B cell (primary cell): ENCODE results near the gene SESN3. TPM values are rescaled to one million over a fixed set of nuclear protein-coding genes. Genes with fewer than 3 reads are reported as not detected.

ENCODE experiments used
- ATAC-seq: fragments of 200-7000 bp; cut with Tn5 transposase; one replicate; pipeline ENCODE4 v1.10.0; 2021; ENCODE audit warnings: low read depth, mild to moderate bottlenecking, moderate number of reproducible peaks, moderate library complexity
- CTCF ChIA-PET: fragments of 350-600 bp; sonication (Branson Sonifier 250); formaldehyde crosslinking; loops from one replicate; lab custom pipeline; 2021; ENCODE audit warnings: antibody characterized with exemption, inconsistent platforms; lab: Charles Lee
- POLR2A ChIA-PET: fragments of 350-600 bp; sonication (Branson Sonifier 250); formaldehyde crosslinking; loops from one replicate; lab custom pipeline; 2021; ENCODE audit warnings: antibody characterized with exemption; lab: Charles Lee
- DNase-seq: peaks from one replicate; pipeline ENCODE4 v3.0.0; 2013
- H2AFZ ChIP-seq: 2 replicates; pipeline ENCODE4 v1.6.1; 2012; ENCODE audit warnings: mild to moderate bottlenecking, low read depth, low read length; ENCODE audit not compliant: insufficient read depth, poor library complexity, severe bottlenecking
- H3K27ac ChIP-seq, 2 donors: 1 replicate in 1 of 2; 2 replicates in 1 of 2; pipeline ENCODE4 v1.5.1; 2012 to 2013; ENCODE audit warnings: low read length in 2 of 2, mild to moderate bottlenecking in 2 of 2, moderate library complexity in 1 of 2
- H3K27me3 ChIP-seq, 4 experiments: fragments of 200-600 bp in 1 of 4; sonication (generic) in 1 of 4; replicated peaks in 1 of 4; 1 replicate in 2 of 4; 2 replicates in 2 of 4; pipeline versions ENCODE4 v1.6.1 to v1.7.0; 2013 to 2016; ENCODE audit warnings: low read length in 3 of 4, mild to moderate bottlenecking in 2 of 4, mixed read lengths in 1 of 4, moderate library complexity in 1 of 4; ENCODE audit not compliant: insufficient read depth in 4 of 4, control insufficient read depth in 3 of 4; ENCODE audit errors: control extremely low read depth in 1 of 4
- H3K36me3 ChIP-seq, 2 experiments: replicated peaks in 1 of 2; 1 replicate in 1 of 2; 2 replicates in 1 of 2; pipeline versions ENCODE4 v1.6.1 to v1.7.1; 2013; ENCODE audit warnings: low read length in 1 of 2; ENCODE audit not compliant: insufficient read depth in 2 of 2, control insufficient read depth in 1 of 2; ENCODE audit errors: control extremely low read depth in 1 of 2, extremely low read depth in 1 of 2
- H3K4me1 ChIP-seq, 2 donors: fragments of 200-600 bp in 1 of 2; sonication (generic) in 1 of 2; 1 replicate in 1 of 2; 2 replicates in 1 of 2; pipeline versions ENCODE4 v1.5.1 to v1.6.1; 2013 to 2017; ENCODE audit warnings: low read length in 2 of 2; ENCODE audit not compliant: control insufficient read depth in 2 of 2, insufficient read depth in 2 of 2
- H3K4me2 ChIP-seq: replicated peaks from 2 replicates; pipeline ENCODE3; 2012; ENCODE audit warnings: mild to moderate bottlenecking, low read depth, low read length; ENCODE audit not compliant: poor library complexity, severe bottlenecking
- H3K4me3 ChIP-seq, 5 experiments: fragments of 200-600 bp in 1 of 5; sonication (generic) in 1 of 5; 1 replicate in 3 of 5; 2 replicates in 2 of 5; pipeline versions ENCODE4 v1.5.1 to v1.7.0; 2011 to 2016; ENCODE audit warnings: low read length in 4 of 5, mild to moderate bottlenecking in 4 of 5, low read depth in 2 of 5, control low read depth in 1 of 5, moderate library complexity in 1 of 5; ENCODE audit not compliant: insufficient read depth in 1 of 5; ENCODE audit errors: control extremely low read depth in 1 of 5, extremely low read depth in 1 of 5
- H3K79me2 ChIP-seq: fragments of 200-600 bp; sonication (generic); one replicate; pipeline ENCODE4 v1.6.0; 2016; ENCODE audit warnings: low read length; ENCODE audit not compliant: control insufficient read depth, insufficient read depth
- H3K9ac ChIP-seq: fragments of 200-600 bp; sonication (generic); 2 replicates; pipeline ENCODE4 v1.6.1; 2017; ENCODE audit warnings: mild to moderate bottlenecking, low read length, moderate library complexity
- H3K9me3 ChIP-seq, 3 donors: one replicate each; pipeline versions ENCODE4 v1.6.1 to v1.7.1; 2013; ENCODE audit warnings: low read length in 2 of 3; ENCODE audit not compliant: control insufficient read depth in 2 of 3, insufficient read depth in 1 of 3; ENCODE audit errors: control extremely low read depth in 1 of 3
- H4K20me1 ChIP-seq: 2 replicates; pipeline ENCODE4 v1.6.0; 2012; ENCODE audit warnings: mild to moderate bottlenecking, low read length; ENCODE audit not compliant: insufficient read depth, control insufficient read depth, poor library complexity, severe bottlenecking
- H3K27ac Mint-ChIP-seq: one replicate; pipeline ENCODE4 v1.8.0; 2021; ENCODE audit warnings: mixed read lengths
- H3K27me3 Mint-ChIP-seq: one replicate; pipeline ENCODE4 v1.8.0; 2021; ENCODE audit warnings: mixed read lengths
- H3K4me1 Mint-ChIP-seq: one replicate; pipeline ENCODE4 v1.8.0; 2021; ENCODE audit warnings: mixed read lengths
- H3K4me3 Mint-ChIP-seq: one replicate; pipeline ENCODE4 v1.8.0; 2021; ENCODE audit warnings: mixed read lengths
- H3K9me3 Mint-ChIP-seq: one replicate; pipeline ENCODE4 v1.8.0; 2022; ENCODE audit warnings: mixed read lengths; ENCODE audit not compliant: insufficient read depth
- EZH2 ChIP-seq: IDR thresholded peaks from 2 replicates; pipeline ENCODE4 v1.6.1; 2012; ENCODE audit warnings: borderline replicate concordance, low read depth, mild to moderate bottlenecking, moderate library complexity, low read length; ENCODE audit not compliant: insufficient read depth, poor library complexity, severe bottlenecking
- WGBS: methylation state at CpG from one replicate; pipeline ENCODE4 v1.1.5; 2013; ENCODE audit warnings: missing lambda C conversion rate; ENCODE audit not compliant: insufficient coverage; 5-methylcytosine and 5-hydroxymethylcytosine counted together
- intact Hi-C: fragments of 100-400 bp; cut with micrococcal nuclease; formaldehyde crosslinking; loops from one replicate; pipeline ENCODE4 v1.10.0; 2022
- polyA plus RNA-seq: library from polyadenylated mRNA; depleted of rRNA; stranded (reverse); fragments of >200 nt; gene quantifications from 2 replicates; pipeline ENCODE4 v1.2.3, GENCODE V29; 2012
- total RNA-seq, 2 donors: library from RNA; stranded (reverse); fragments of 120-200 nt in 1 of 2; gene quantifications; 1 replicate in 1 of 2; 2 replicates in 1 of 2; pipeline versions ENCODE4 v1.2.3 to v1.2.4, GENCODE V29; 2013 to 2022
- TF ChIP-seq, protein P1 (sequence below): fragments of 200-600 bp; IDR thresholded peaks from one replicate; pipeline ENCODE4 v1.8.0; 2022; ENCODE audit warnings: antibody characterized with exemption, mild to moderate bottlenecking

Gene SESN3
- total and polyA plus RNA-seq, 2 donors (not counting 1 experiment from before 2014, with no cell fraction given) = 10.1 to 519 TPM

DNA sequence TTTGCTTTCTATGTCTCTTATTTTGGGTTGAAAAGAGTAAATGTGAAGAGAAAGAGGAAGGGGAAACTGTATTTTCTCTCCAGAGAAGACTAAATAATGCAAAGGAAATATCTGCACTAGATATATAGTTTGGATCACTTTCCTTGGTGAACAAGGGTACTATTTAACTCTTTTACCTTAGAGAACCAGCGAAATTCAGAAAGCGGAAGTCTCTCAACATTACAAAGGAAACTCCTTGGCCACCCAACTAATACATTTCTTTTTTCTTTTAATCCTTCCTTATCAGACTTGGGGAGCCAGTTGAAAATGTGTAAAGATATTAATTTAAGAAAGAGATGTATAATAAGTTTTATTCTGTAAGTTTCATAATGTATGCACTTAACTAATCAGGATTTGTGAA lies 64.2 kb downstream of the SESN3 start:
- peaks cover 0 to 3% of the 10 kb centered on the region in 2 donors for H3K4me1 ChIP-seq
- H3K36me3 ChIP-seq = peaks cover 3 to 17% of the 10 kb centered on the region in 2 experiments
- Mint-ChIP-seq H3K4me3 (no peak overlapping the region), H3K4me1 (peaks cover 30% of the 10 kb centered on the region), H3K27me3 (no peaks in the 10 kb centered on the region), H3K27ac (peak overlapping the region; percentile 1), H3K9me3 (no peaks in the 10 kb centered on the region)
- no peaks in the 10 kb centered on the region for H3K9me3 ChIP-seq
- WGBS = no CpG with 5 or more reads among the region's 2 CpGs
- CTCF ChIA-PET = interaction anchor here (0.9 to 1.5 kb wide), 4 partner anchors 10 to 539 kb away, joined by 3 to 13 read pairs (median 4); no protein-coding TSS in a partner anchor
- no peaks in the 10 kb centered on the region for H4K20me1 ChIP-seq
- no peaks in the 10 kb centered on the region for H3K27me3 ChIP-seq
- intact Hi-C loops = loop anchor here (2.0 kb wide), 1 partner anchor 14 kb away; no protein-coding TSS in a partner anchor
- POLR2A ChIA-PET = interaction anchor here (0.7 kb wide), 1 partner anchor 13 kb away, joined by 4 read pairs; no protein-coding TSS in a partner anchor
- no peak overlapping the region for H3K9ac ChIP-seq
- DNase-seq = no peak
- H3K4me2 ChIP-seq = no peak overlapping the region
- no peaks in the 10 kb centered on the region for H3K79me2 ChIP-seq
- no peak for TF ChIP-seq EZH2
- TF ChIP-seq, protein P1, sequence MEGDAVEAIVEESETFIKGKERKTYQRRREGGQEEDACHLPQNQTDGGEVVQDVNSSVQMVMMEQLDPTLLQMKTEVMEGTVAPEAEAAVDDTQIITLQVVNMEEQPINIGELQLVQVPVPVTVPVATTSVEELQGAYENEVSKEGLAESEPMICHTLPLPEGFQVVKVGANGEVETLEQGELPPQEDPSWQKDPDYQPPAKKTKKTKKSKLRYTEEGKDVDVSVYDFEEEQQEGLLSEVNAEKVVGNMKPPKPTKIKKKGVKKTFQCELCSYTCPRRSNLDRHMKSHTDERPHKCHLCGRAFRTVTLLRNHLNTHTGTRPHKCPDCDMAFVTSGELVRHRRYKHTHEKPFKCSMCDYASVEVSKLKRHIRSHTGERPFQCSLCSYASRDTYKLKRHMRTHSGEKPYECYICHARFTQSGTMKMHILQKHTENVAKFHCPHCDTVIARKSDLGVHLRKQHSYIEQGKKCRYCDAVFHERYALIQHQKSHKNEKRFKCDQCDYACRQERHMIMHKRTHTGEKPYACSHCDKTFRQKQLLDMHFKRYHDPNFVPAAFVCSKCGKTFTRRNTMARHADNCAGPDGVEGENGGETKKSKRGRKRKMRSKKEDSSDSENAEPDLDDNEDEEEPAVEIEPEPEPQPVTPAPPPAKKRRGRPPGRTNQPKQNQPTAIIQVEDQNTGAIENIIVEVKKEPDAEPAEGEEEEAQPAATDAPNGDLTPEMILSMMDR = no peak
- no peak for ATAC-seq
- H3K27ac ChIP-seq = peak overlapping the region in 1 of 2 donors; percentile 5
- H3K4me3 ChIP-seq = no peak overlapping the region
- no peak overlapping the region for H2AFZ ChIP-seq

DNA sequence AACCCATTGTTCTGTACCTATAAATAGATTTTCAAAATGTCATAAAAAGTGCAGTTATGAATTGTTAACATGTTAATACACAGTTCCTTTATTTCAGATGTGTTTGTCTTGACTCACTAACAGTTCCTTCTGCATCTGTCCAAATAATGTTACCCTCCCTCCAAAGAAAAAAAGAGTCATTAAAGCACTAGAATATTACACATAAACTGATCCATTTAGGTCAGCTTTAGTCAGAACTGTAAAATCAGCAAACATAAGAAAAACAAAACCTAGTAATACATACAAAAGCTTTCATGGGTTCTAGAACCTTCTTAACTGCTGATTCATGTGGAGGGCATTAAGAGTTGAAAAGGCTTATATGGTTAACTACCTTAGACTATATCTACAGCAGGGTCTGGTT lies 65.4 kb downstream of the SESN3 start:
- Histone ChIP-seq H3K27ac (no peak overlapping the region), H3K4me3 (no peak overlapping the region), H3K36me3 (peaks cover 2 to 7% of the 10 kb centered on the region in 2 experiments), H4K20me1 (no peaks in the 10 kb centered on the region), H3K4me2 (no peak overlapping the region), H3K4me1 (peaks cover 0 to 3% of the 10 kb centered on the region in 2 donors), H3K27me3 (no peaks in the 10 kb centered on the region), H2AFZ (no peak overlapping the region), H3K79me2 (no peaks in the 10 kb centered on the region), H3K9ac (no peak overlapping the region), H3K9me3 (no peaks in the 10 kb centered on the region)
- ChIA-PET CTCF (interaction anchor here (0.8 to 1.5 kb wide), 5 partner anchors 8 to 540 kb away, joined by 3 to 13 read pairs (median 3); no protein-coding TSS in a partner anchor), POLR2A (interaction anchor here (0.6 to 0.7 kb wide), 2 partner anchors 9 to 291 kb away, joined by 4 read pairs; no protein-coding TSS in a partner anchor)
- TF ChIP-seq EZH2 = no peak
- TF ChIP-seq, protein P1 = no peak
- Mint-ChIP-seq H3K4me1 (peaks cover 30% of the 10 kb centered on the region), H3K27ac (no peak overlapping the region), H3K27me3 (no peaks in the 10 kb centered on the region), H3K9me3 (no peaks in the 10 kb centered on the region), H3K4me3 (no peak overlapping the region)
- ATAC-seq (no peak), DNase-seq (no peak)
- intact Hi-C loops = loop anchor here (2.0 kb wide), 1 partner anchor 13 kb away; no protein-coding TSS in a partner anchor
